SW 1271 (cell line): ENCODE data around the gene CTDNEP1.
"Not testable (repeated sequence)": the region's sequence is repeated elsewhere in the genome, so short reads cannot be mapped to it uniquely, and the experiment has no call there.

Source experiments
- DNase-seq, 2 experiments: peaks; one replicate each; lab custom pipeline; 2025; lab: John Stamatoyannopoulos, UW

CTDNEP1 gene

GRCh38 chr17:7248796-7249195 is 2.7 kb downstream of the CTDNEP1 start:
- DNase-seq, result no peak

- no peak for DNase-seq
Measured at GRCh38 chr17:7246779-7247178, 4.8 kb downstream of the CTDNEP1 start.

GRCh38 chr17:7243838-7244237 is 7.7 kb downstream of the CTDNEP1 start:
- DNase-seq, result not testable (repeated sequence)

- no peak for DNase-seq
Measured at GRCh38 chr17:7243453-7243729, 8.1 kb downstream of the CTDNEP1 start.

GRCh38 chr17:7242717-7243452 is 8.6 kb downstream of the CTDNEP1 start:
- DNase-seq, result peak; percentile 74 to 94

- DNase-seq, result peak; percentile 67 to 89
Measured at GRCh38 chr17:7241783-7242716, 9.5 kb downstream of the CTDNEP1 start, which contains the start of gene GABARAP. Gene GABARAP, minus strand, starts transcription at chr17:7242449. Its CDS starts 119 bp downstream, at chr17:7242330.

GRCh38 chr17:7241090-7241733 is 10.3 kb downstream of the CTDNEP1 start:
- DNase-seq, result no peak

- DNase-seq, result no peak
Measured at GRCh38 chr17:7240375-7240774, 11.2 kb downstream of the CTDNEP1 start.

GRCh38 chr17:7239091-7240027 is 12.2 kb downstream of the CTDNEP1 start, which contains the start of gene PHF23:
Gene PHF23, minus strand, starts transcription at chr17:7239457. Its CDS starts 178 bp downstream, at chr17:7239279.
- peak; percentile 97 to 99 for DNase-seq

- no peak for DNase-seq
Measured at GRCh38 chr17:7238420-7239090, 13.0 kb downstream of the CTDNEP1 start.

GRCh38 chr17:7237761-7238419 is 13.6 kb downstream of the CTDNEP1 start:
- peak; percentile 25 to 54 for DNase-seq

GRCh38 chr17:7237266-7237760 is 14.2 kb downstream of the CTDNEP1 start:
- no peak for DNase-seq

- DNase-seq, result no peak
Measured at GRCh38 chr17:7236808-7237207, 14.7 kb downstream of the CTDNEP1 start.

GRCh38 chr17:7235693-7236665 is 15.6 kb downstream of the CTDNEP1 start:
- DNase-seq, result no peak

- peak; percentile 87 to 92 for DNase-seq
Measured at GRCh38 chr17:7234083-7234951, 17.2 kb downstream of the CTDNEP1 start, which contains the start of gene DVL2. Gene DVL2, minus strand, starts transcription at chr17:7234517. Its CDS starts 255 bp downstream, at chr17:7234262.

GRCh38 chr17:7233701-7234082 is 17.8 kb downstream of the CTDNEP1 start:
- DNase-seq, result peak in 1 of 2 experiments; percentile 60

GRCh38 chr17:7232114-7232513 is 19.4 kb downstream of the CTDNEP1 start:
- DNase-seq, result no peak

GRCh38 chr17:7229504-7229903 is 22.0 kb downstream of the CTDNEP1 start:
- DNase-seq, result no peak
